H9 (cell line): Measurements from ENCODE around the gene OR2M3. TPM values are rescaled to one million over a fixed set of nuclear protein-coding genes. Genes with fewer than 3 reads are reported as not detected.

ENCODE experiments used
- DNase-seq: peaks from one replicate; pipeline ENCODE4 v3.0.0-alpha.2; 2017
- H2AFZ ChIP-seq: one replicate; pipeline ENCODE4 v1.6.1; 2013; ENCODE audit warnings: mild to moderate bottlenecking, low read length, control low read depth, moderate library complexity
- H2AK5ac ChIP-seq: 2 replicates; pipeline ENCODE4 v1.6.1; 2013; ENCODE audit warnings: low read length, control low read depth, mixed read lengths; ENCODE audit not compliant: insufficient read length
- H2BK120ac ChIP-seq: one replicate; pipeline ENCODE4 v1.6.1; 2013; ENCODE audit warnings: low read depth, mild to moderate bottlenecking, low read length, control low read depth, inconsistent platforms; ENCODE audit not compliant: poor library complexity, severe bottlenecking
- H2BK12ac ChIP-seq: 2 replicates; pipeline ENCODE4 v1.6.1; 2013; ENCODE audit warnings: low read length, control low read depth, mixed read lengths, low read depth; ENCODE audit not compliant: insufficient read length
- H2BK15ac ChIP-seq: 2 replicates; pipeline ENCODE4 v1.6.1; 2013; ENCODE audit warnings: low read depth, low read length, control low read depth
- H2BK20ac ChIP-seq: one replicate; pipeline ENCODE4 v1.6.1; 2013; ENCODE audit warnings: low read depth, mild to moderate bottlenecking, low read length, control low read depth, inconsistent platforms; ENCODE audit not compliant: poor library complexity, severe bottlenecking
- H2BK5ac ChIP-seq: 2 replicates; pipeline ENCODE4 v1.6.1; 2013; ENCODE audit warnings: low read length, control low read depth, mixed read lengths; ENCODE audit not compliant: insufficient read length
- H3K14ac ChIP-seq: 2 replicates; pipeline ENCODE4 v1.6.1; 2013; ENCODE audit warnings: low read length, control low read depth; ENCODE audit not compliant: insufficient read depth
- H3K18ac ChIP-seq: 2 replicates; pipeline ENCODE4 v1.6.1; 2013; ENCODE audit warnings: low read depth, mild to moderate bottlenecking, mixed read lengths, low read length, control low read depth; ENCODE audit not compliant: insufficient read length
- H3K23ac ChIP-seq: 2 replicates; pipeline ENCODE4 v1.6.1; 2013; ENCODE audit warnings: low read length, control low read depth, mixed read lengths, low read depth; ENCODE audit not compliant: insufficient read length
- H3K23me2 ChIP-seq: 2 replicates; pipeline ENCODE4 v1.6.1; 2013; ENCODE audit warnings: low read depth, mild to moderate bottlenecking, mixed read lengths, low read length, control low read depth; ENCODE audit not compliant: insufficient read length, poor library complexity, severe bottlenecking
- H3K27ac ChIP-seq: 2 replicates; pipeline ENCODE4 v1.5.1; 2013; ENCODE audit warnings: low read length, control low read depth, mixed read lengths, low read depth; ENCODE audit not compliant: insufficient read length
- H3K27me3 ChIP-seq: 2 replicates; pipeline ENCODE4 v1.6.1; 2013; ENCODE audit warnings: low read length, control low read depth, inconsistent platforms; ENCODE audit not compliant: insufficient read depth
- H3K4ac ChIP-seq: 2 replicates; pipeline ENCODE4 v1.6.1; 2013; ENCODE audit warnings: low read depth, mild to moderate bottlenecking, control low read depth, inconsistent platforms, low read length, moderate library complexity
- H3K4me1 ChIP-seq: 2 replicates; pipeline ENCODE4 v1.6.1; 2013; ENCODE audit warnings: low read length, control low read depth, inconsistent platforms; ENCODE audit not compliant: insufficient read depth
- H3K4me2 ChIP-seq: 2 replicates; pipeline ENCODE4 v1.6.1; 2013; ENCODE audit warnings: low read length, control low read depth, mixed read lengths; ENCODE audit not compliant: insufficient read length, insufficient read depth
- H3K56ac ChIP-seq: 2 replicates; pipeline ENCODE4 v1.6.1; 2013; ENCODE audit warnings: low read depth, mild to moderate bottlenecking, mixed read lengths, low read length, control low read depth; ENCODE audit not compliant: insufficient read length
- H3K79me1 ChIP-seq: 2 replicates; pipeline ENCODE4 v1.6.1; 2013; ENCODE audit warnings: low read depth, mild to moderate bottlenecking, moderate library complexity, low read length, control low read depth, inconsistent platforms; ENCODE audit not compliant: insufficient read depth, poor library complexity, severe bottlenecking
- H3K79me2 ChIP-seq: 2 replicates; pipeline ENCODE4 v1.6.1; 2013; ENCODE audit warnings: low read length, control low read depth, inconsistent platforms; ENCODE audit not compliant: insufficient read depth
- H3K9ac ChIP-seq: 2 replicates; pipeline ENCODE4 v1.6.1; 2013; ENCODE audit warnings: low read length, control low read depth, mixed read lengths; ENCODE audit not compliant: insufficient read length; ENCODE audit errors: extremely low read depth
- H3K9me3 ChIP-seq: one replicate; pipeline ENCODE4 v1.6.1; 2013; ENCODE audit warnings: low read depth, low read length, inconsistent platforms; ENCODE audit not compliant: control insufficient read depth
- H3T11ph ChIP-seq: one replicate; pipeline ENCODE4 v1.6.1; 2013; ENCODE audit warnings: mild to moderate bottlenecking, low read length, control low read depth, inconsistent platforms
- H4K20me1 ChIP-seq: one replicate; pipeline ENCODE4 v1.6.1; 2013; ENCODE audit not compliant: control insufficient read depth, insufficient read length, insufficient read depth
- H4K5ac ChIP-seq: 2 replicates; pipeline ENCODE4 v1.6.1; 2013; ENCODE audit warnings: low read depth, mild to moderate bottlenecking, mixed read lengths, low read length, control low read depth; ENCODE audit not compliant: insufficient read length
- H4K8ac ChIP-seq: replicated peaks from 2 replicates; pipeline ENCODE4 v1.6.1; 2013; ENCODE audit warnings: low read length, control low read depth, mixed read lengths, low read depth; ENCODE audit not compliant: insufficient read length
- H4K91ac ChIP-seq: 2 replicates; pipeline ENCODE4 v1.6.1; 2013; ENCODE audit warnings: low read depth, mild to moderate bottlenecking, moderate library complexity, mixed read lengths, low read length, control low read depth; ENCODE audit not compliant: insufficient read length
- H3K27ac Mint-ChIP-seq, 3 experiments: 2 replicates in 2 of 3; 3 replicates in 1 of 3; pipeline ENCODE4 v1.8.0; 2020 to 2021; ENCODE audit warnings: mixed read lengths in 3 of 3, mild to moderate bottlenecking in 1 of 3, moderate library complexity in 1 of 3
- H3K27me3 Mint-ChIP-seq: 2 replicates; pipeline ENCODE4 v1.8.0; 2021; ENCODE audit warnings: low read depth, mild to moderate bottlenecking, moderate library complexity, mixed read lengths
- H3K36me3 Mint-ChIP-seq, 3 experiments: 2 replicates in 2 of 3; 3 replicates in 1 of 3; pipeline ENCODE4 v1.8.0; 2020 to 2021; ENCODE audit warnings: low read depth in 3 of 3, mixed read lengths in 3 of 3; ENCODE audit not compliant: insufficient read depth in 1 of 3
- H3K4me1 Mint-ChIP-seq, 2 experiments: 2 replicates each; pipeline ENCODE4 v1.8.0; 2020; ENCODE audit warnings: mixed read lengths in 2 of 2
- H3K4me3 Mint-ChIP-seq, 2 experiments: 2 replicates in 1 of 2; 3 replicates in 1 of 2; pipeline ENCODE4 v1.8.0; 2020 to 2021; ENCODE audit warnings: mild to moderate bottlenecking in 2 of 2, mixed read lengths in 2 of 2, moderate library complexity in 1 of 2
- H3K9me3 Mint-ChIP-seq, 2 experiments: 2 replicates in 1 of 2; 3 replicates in 1 of 2; pipeline ENCODE4 v1.8.0; 2020; ENCODE audit warnings: mild to moderate bottlenecking in 2 of 2, mixed read lengths in 2 of 2, moderate library complexity in 1 of 2
- CTCF ChIP-seq: fragments of 200-600 bp; sonication (generic); conservative IDR thresholded peaks from 3 replicates; pipeline ENCODE4 v1.8.0; 2021; ENCODE audit warnings: antibody characterized with exemption, mild to moderate bottlenecking
- WGBS: extraction: QIAGEN DNeasy Blood & Tissue Kit; methylation state at CpG from one replicate; pipeline ENCODE4 v1.1.7; 2013; ENCODE audit warnings: missing lambda C conversion rate, low lambda C conversion rate, mixed read lengths; ENCODE audit not compliant: insufficient read length; ENCODE audit errors: extremely low coverage; 5-methylcytosine and 5-hydroxymethylcytosine counted together
- total RNA-seq: library from RNA; stranded (reverse); gene quantifications from 2 replicates; pipeline ENCODE4 v1.2.1, GENCODE V29; 2021

OR2M3 gene
- total RNA-seq, 1 experiment from 2014 or later = not detected

GRCh38 chr1:248152056-248152827 is 44.8 kb upstream of the OR2M3 start:
- H3K4me2 ChIP-seq = no peak overlapping the region
- no peaks in the 10 kb centered on the region for H3K79me2 ChIP-seq
- Mint-ChIP-seq H3K27ac (no peak overlapping the region), H3K36me3 (peaks cover 0 to 24% (median 7%) of the 10 kb centered on the region in 3 experiments; a peak in 6 of 7 replicates), H3K27me3 (no peaks in the 10 kb centered on the region; the same call in 1 of the 2 replicates), H3K4me1 (no peaks in the 10 kb centered on the region), H3K9me3 (peaks cover 83 to 85% of the 10 kb centered on the region in 2 experiments), H3K4me3 (no peak overlapping the region)
- no peak overlapping the region for H2BK120ac ChIP-seq
- H2BK5ac ChIP-seq = no peak overlapping the region
- H4K20me1 ChIP-seq = no peaks in the 10 kb centered on the region
- peaks cover 42% of the 10 kb centered on the region for H3K9me3 ChIP-seq
- H3K27me3 ChIP-seq = no peaks in the 10 kb centered on the region
- no peak overlapping the region for H2AK5ac ChIP-seq
- no peak overlapping the region for H2BK20ac ChIP-seq
- no peak overlapping the region for H3K56ac ChIP-seq
- H2AFZ ChIP-seq = no peak overlapping the region
- no peak overlapping the region for H4K91ac ChIP-seq
- no peak overlapping the region for H3K18ac ChIP-seq
- H3T11ph ChIP-seq = no peak overlapping the region
- no peak overlapping the region for H2BK12ac ChIP-seq
- DNase-seq = no peak
- no peak overlapping the region for H4K8ac ChIP-seq
- H3K27ac ChIP-seq = no peak overlapping the region
- H4K5ac ChIP-seq = no peak overlapping the region
- no peaks in the 10 kb centered on the region for H3K23me2 ChIP-seq
- H3K4me1 ChIP-seq = no peaks in the 10 kb centered on the region
- no peak overlapping the region for H3K4ac ChIP-seq
- no peak overlapping the region for H3K14ac ChIP-seq
- no peak overlapping the region for H3K23ac ChIP-seq
- no peaks in the 10 kb centered on the region for H3K79me1 ChIP-seq
- no peak overlapping the region for H2BK15ac ChIP-seq
- WGBS = no CpG with 5 or more reads among the region's 6 CpGs
- H3K9ac ChIP-seq = no peak overlapping the region
- TF ChIP-seq CTCF = no peak
